GM19452 (cell line): ENCODE data around the gene FAM13A.

ENCODE experiments used
- ATAC-seq: cut with Tn5 transposase; IDR thresholded peaks from one replicate; pipeline ENCODE4 v1.9.1; 2021; ENCODE audit not compliant: unreplicated experiment

FAM13A gene

DNA sequence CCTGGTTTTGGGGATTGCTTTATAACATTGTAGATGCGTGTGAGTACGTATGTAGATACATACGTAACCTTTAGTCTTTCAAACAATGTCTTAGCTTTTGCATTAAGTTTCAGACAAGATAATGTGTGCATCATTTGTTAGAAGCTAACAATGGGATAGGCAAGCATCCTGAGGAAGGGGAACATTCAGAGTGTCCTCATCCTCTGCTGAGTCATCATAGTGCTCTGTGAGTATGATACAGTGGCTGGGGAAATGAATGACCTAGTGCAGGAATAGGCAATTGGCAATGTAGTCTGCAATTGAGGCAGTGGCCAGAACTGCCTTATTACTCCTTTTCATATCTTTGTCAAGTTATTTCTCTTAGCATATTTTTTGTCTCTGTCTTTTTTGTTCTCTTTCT, 366.6 kb downstream of the FAM13A start:
- ATAC-seq: no peak

GRCh38 chr4:88681209-88681608, 375.8 kb downstream of the FAM13A start:
- ATAC-seq: no peak
